Left lung (tissue), 10 donors: Measurements from ENCODE around the gene RIF1. TPM values are rescaled to one million over a fixed set of nuclear protein-coding genes. Genes with fewer than 3 reads are reported as not detected.

Experiments used
- ATAC-seq: fragments of 200-7000 bp; cut with Tn5 transposase; one replicate; pipeline ENCODE4 v1.9.1; 2020; ENCODE audit warnings: moderate library complexity
- DNase-seq, 4 donors: peaks; one replicate each; pipeline ENCODE4 v3.0.0-alpha.2; 2013 to 2020
- H3K27ac ChIP-seq, 2 donors: fragments of 200-600 bp; sonication (generic) in 1 of 2; one replicate each; pipeline versions ENCODE4 v1.5.0 to v1.8.0; 2020 to 2021
- H3K27me3 ChIP-seq, 2 donors: fragments of 200-600 bp; sonication (generic) in 1 of 2; one replicate each; pipeline versions ENCODE4 v1.5.0 to v1.8.0; 2020 to 2021
- H3K36me3 ChIP-seq, 2 donors: fragments of 200-600 bp; sonication (generic) in 1 of 2; one replicate each; pipeline versions ENCODE4 v1.5.0 to v1.8.0; 2020 to 2021
- H3K4me1 ChIP-seq, 2 donors: fragments of 200-600 bp; one replicate each; pipeline ENCODE4 v1.8.0; 2021
- H3K4me3 ChIP-seq, 2 donors: fragments of 200-600 bp; sonication (generic) in 1 of 2; one replicate each; pipeline versions ENCODE4 v1.5.0 to v1.8.0; 2020 to 2021; ENCODE audit warnings: mild to moderate bottlenecking in 1 of 2
- H3K9me3 ChIP-seq, 2 donors: fragments of 200-600 bp; sonication (generic) in 1 of 2; one replicate each; pipeline versions ENCODE4 v1.5.0 to v1.8.0; 2020 to 2021
- intact Hi-C, 2 donors: fragments of 100-400 bp; cut with DNase I; formaldehyde crosslinking; loops; one replicate each; pipeline versions ENCODE4 v1.11.2 to v1.14.2; 2022
- polyA plus RNA-seq, 6 donors: library from polyadenylated mRNA; unstranded; fragments of 120-200 nt; gene quantifications; one replicate each; pipeline ENCODE4 v1.2.1, GENCODE V29; 2013; ENCODE audit not compliant: insufficient read length in 6 of 6
- total RNA-seq, 2 donors: library from RNA; stranded (reverse); fragmentation: NEBNext Ultra II Directional; extraction: Animal tissue kit (Norgen Biotek cat#: 25700); gene quantifications; one replicate each; pipeline ENCODE4 v1.2.1, GENCODE V29; 2021
- TF ChIP-seq, protein P1 (sequence below), 2 donors: fragments of 200-600 bp; sonication (generic) in 1 of 2; IDR thresholded peaks; one replicate each; pipeline versions ENCODE4 v1.5.0 to v1.8.0; 2021; ENCODE audit warnings: antibody characterized with exemption in 2 of 2
- donor health status: DM: no; HTN: yes; CAD: no.
- donor health status: DM: no; HTN: no; CAD: no.

The RIF1 gene
- total and polyA plus RNA-seq, 8 donors: 29.8 to 49.8 (median 44.8) TPM

DNA sequence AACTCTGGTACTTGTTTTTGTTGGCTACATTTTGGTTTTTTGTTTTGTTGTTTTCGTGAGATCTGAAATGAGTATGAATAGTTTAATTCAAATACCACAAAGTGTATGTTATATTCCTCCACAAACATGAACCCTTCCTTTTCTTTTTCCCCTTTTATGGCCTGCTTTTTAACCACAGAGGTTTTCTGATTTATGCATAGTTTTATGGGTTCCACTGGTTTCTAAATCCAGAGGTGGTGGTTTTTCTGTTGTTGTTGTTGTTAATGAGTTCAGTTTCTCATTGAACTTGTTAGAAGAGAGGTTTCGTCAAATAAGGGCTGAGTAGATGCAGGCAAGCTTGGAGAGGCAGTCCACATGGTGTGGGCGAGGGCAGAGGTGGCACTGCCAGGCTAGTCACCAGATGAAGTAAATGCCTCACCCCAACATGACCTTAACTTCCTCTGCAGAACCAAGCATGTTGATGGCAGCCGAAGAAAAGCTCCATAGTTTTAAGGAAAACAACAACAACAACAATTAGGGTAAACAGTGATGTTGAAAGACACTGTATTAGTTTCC lies 72.5 kb downstream of the RIF1 start:
- no peak overlapping the region for H3K27ac ChIP-seq
- H3K4me3 ChIP-seq: no peak overlapping the region
- TF ChIP-seq, protein P1, sequence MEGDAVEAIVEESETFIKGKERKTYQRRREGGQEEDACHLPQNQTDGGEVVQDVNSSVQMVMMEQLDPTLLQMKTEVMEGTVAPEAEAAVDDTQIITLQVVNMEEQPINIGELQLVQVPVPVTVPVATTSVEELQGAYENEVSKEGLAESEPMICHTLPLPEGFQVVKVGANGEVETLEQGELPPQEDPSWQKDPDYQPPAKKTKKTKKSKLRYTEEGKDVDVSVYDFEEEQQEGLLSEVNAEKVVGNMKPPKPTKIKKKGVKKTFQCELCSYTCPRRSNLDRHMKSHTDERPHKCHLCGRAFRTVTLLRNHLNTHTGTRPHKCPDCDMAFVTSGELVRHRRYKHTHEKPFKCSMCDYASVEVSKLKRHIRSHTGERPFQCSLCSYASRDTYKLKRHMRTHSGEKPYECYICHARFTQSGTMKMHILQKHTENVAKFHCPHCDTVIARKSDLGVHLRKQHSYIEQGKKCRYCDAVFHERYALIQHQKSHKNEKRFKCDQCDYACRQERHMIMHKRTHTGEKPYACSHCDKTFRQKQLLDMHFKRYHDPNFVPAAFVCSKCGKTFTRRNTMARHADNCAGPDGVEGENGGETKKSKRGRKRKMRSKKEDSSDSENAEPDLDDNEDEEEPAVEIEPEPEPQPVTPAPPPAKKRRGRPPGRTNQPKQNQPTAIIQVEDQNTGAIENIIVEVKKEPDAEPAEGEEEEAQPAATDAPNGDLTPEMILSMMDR (IDR thresholded peaks at IDR 0.05): no peak
- H3K9me3 ChIP-seq: no peaks in the 10 kb centered on the region
- H3K27me3 ChIP-seq: no peaks in the 10 kb centered on the region
- DNase-seq (no peak), ATAC-seq (no peak)
- H3K36me3 ChIP-seq: peaks cover 0 to 53% of the 10 kb centered on the region in 2 donors
- H3K4me1 ChIP-seq: no peaks in the 10 kb centered on the region
- intact Hi-C loops: no loop called here

GRCh38 chr2:151483546-151483945 lies 73.8 kb downstream of the RIF1 start:
- H3K36me3 ChIP-seq: peaks cover 0 to 43% of the 10 kb centered on the region in 2 donors
- H3K9me3 ChIP-seq: no peaks in the 10 kb centered on the region
- TF ChIP-seq, protein P1 (IDR thresholded peaks at IDR 0.05): no peak
- no peaks in the 10 kb centered on the region for H3K4me1 ChIP-seq
- intact Hi-C loops: no loop called here
- H3K27ac ChIP-seq: no peak overlapping the region
- H3K4me3 ChIP-seq: no peak overlapping the region
- DNase-seq (no peak), ATAC-seq (no peak)
- H3K27me3 ChIP-seq: no peaks in the 10 kb centered on the region

GRCh38 chr2:151484100-151484499 lies 74.4 kb downstream of the RIF1 start:
- Histone ChIP-seq H3K4me3 (no peak overlapping the region), H3K9me3 (no peaks in the 10 kb centered on the region), H3K27ac (no peak overlapping the region), H3K36me3 (peaks cover 0 to 43% of the 10 kb centered on the region in 2 donors), H3K4me1 (no peaks in the 10 kb centered on the region), H3K27me3 (no peaks in the 10 kb centered on the region)
- intact Hi-C loops: no loop called here
- TF ChIP-seq, protein P1 (IDR thresholded peaks at IDR 0.05): no peak
- ATAC-seq (no peak), DNase-seq (no peak)

GRCh38 chr2:151486053-151486452 lies 76.4 kb downstream of the RIF1 start:
- ATAC-seq (no peak), DNase-seq (no peak)
- Histone ChIP-seq H3K27me3 (no peaks in the 10 kb centered on the region), H3K9me3 (no peaks in the 10 kb centered on the region), H3K27ac (no peak overlapping the region), H3K4me3 (no peak overlapping the region), H3K36me3 (peaks cover 0 to 43% of the 10 kb centered on the region in 2 donors), H3K4me1 (no peaks in the 10 kb centered on the region)
- intact Hi-C loops: no loop called here
- TF ChIP-seq, protein P1 (IDR thresholded peaks at IDR 0.05): no peak

DNA sequence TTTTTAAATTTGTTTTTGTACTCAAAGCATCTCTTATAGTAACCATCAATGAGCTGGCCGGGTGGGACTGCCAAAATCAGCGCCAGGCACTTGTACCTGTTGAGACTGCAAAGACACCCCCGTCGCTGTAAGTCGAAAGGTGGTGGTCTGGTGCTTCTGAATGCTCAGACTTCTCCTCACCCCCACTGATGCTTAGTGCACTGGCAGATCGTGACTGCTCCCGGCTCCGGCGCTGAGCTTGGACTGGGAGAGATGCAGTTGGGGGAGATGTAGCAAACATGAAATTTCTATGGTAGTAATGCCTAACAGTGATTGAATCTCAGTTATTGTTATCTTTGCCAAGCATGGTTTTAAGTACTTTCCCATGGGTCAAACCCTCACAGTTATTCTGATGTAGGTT lies 80.6 kb downstream of the RIF1 start:
- H3K27ac ChIP-seq: no peak overlapping the region
- DNase-seq: peak in 1 of 4 donors; percentile 61
- no peaks in the 10 kb centered on the region for H3K27me3 ChIP-seq
- ATAC-seq: no peak
- H3K4me3 ChIP-seq: no peak overlapping the region
- intact Hi-C loops: no loop called here
- H3K4me1 ChIP-seq: no peaks in the 10 kb centered on the region
- TF ChIP-seq, protein P1 (IDR thresholded peaks at IDR 0.05): no peak
- H3K9me3 ChIP-seq: no peaks in the 10 kb centered on the region
- peaks cover 0 to 9% of the 10 kb centered on the region in 2 donors for H3K36me3 ChIP-seq
